Right hindlimb (tissue), 1 donor: ENCODE results near the gene MTFR1L.
"Not testable (repeated sequence)": the region's sequence is repeated elsewhere in the genome, so short reads cannot be mapped to it uniquely, and the experiment has no call there.

Experiments
- DNase-seq: peaks from one replicate; pipeline ENCODE4 v3.0.0-alpha.2; 2018

The MTFR1L gene

DNA sequence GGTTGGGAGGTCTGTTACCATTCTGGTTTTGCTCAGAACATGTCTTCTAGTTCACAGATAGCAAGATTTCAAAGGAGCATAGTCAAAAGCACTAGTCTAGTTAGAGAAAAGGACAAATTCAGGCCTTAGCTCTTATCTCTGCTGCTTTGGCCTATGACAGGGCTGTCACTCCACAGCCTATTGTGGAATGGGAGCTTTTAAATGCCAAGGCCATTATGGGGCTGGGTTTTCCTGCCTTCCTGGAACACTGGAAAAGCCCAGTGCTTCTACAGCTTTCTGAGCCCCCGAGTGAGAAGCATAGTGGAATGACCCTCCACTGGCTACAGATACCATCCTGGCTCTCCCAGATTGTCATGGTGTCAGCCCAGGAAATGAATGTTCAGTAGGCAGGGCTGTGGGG lies 9.3 kb downstream of the MTFR1L start:
- no peak for DNase-seq

DNA sequence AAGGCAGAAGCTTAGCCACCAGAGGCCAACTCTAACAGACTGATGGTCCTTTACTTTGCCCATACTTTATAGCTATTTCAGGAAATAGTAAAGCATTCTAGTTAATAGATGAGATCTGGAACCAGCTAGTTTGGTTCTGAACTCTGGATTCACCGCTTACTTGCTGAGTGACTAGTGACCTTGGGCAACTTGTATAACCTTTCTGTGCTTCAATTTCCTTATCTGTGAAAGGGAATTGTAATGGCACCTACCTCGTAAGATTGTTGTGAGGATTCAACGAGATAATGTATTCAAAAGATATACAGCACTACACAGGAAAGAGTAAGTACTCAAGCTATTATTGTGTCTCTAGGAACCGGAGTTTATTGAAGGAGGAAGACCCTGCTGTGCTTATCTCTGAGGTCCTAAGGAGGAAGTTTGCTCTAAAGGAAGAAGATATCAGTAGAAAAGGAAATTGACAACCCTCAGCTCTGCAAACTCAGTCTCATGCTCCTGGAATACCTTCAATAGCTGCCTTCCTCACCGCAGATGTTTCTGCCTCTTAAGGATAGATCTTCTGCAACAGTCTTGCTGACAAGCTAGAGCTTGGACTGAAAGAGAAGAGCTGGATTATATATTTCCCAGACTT lies 11.9 kb downstream of the MTFR1L start:
- no peak for DNase-seq

- no peak for DNase-seq
Measured at GRCh38 chr1:25832336-25833037, 12.7 kb downstream of the MTFR1L start.

- DNase-seq = no peak
Measured at GRCh38 chr1:25833158-25833557, 13.4 kb downstream of the MTFR1L start.

DNA sequence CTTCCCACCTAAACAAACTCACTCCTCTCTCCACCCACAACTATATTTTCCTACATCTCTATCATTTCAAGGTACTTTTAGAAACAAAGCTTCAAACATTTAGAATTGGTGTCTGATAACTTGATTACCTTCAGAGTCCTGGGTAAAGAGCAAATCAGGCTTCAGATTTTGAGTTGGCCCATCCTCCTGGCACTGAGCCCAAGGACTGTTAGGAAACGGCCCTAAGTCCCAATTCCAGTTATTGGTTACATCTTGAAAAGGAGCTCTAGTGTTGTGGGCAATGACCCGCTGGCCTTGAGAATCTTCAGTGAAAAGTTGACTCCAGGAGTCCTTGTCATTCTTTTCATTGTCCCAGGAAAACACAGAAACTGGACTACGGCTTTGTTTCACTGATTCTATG lies 15.1 kb downstream of the MTFR1L start:
- no peak for DNase-seq

- DNase-seq = no peak
Measured at GRCh38 chr1:25836695-25837094, 16.9 kb downstream of the MTFR1L start.

DNA sequence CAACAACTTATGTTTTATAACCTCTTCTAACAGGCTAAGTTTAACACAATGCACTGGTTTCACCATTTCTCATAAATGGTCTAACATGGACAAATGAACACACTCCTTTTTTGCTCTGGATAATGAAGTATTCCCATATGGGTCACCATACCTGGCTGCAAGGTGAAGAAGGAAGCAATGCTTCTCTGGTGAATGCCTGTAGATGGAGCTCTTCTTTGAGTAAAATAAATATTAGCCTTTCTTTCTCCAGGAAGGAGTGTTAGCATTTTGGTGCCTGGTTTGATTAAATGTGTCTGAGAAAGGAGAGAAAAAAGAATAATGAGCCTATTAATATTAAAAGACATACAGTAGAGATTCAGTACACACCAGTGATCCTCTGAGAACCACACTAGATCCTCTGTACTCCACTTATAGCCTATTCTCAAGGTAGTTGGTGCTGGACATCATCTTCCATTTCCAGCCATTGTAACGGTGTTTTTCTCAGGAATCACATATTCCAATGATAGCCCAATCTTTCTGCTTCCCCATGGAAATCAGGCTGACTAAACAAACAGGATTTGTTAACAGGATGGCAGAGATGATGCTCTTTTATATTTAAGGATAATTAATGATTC lies 17.6 kb downstream of the MTFR1L start:
- no peak for DNase-seq

DNA sequence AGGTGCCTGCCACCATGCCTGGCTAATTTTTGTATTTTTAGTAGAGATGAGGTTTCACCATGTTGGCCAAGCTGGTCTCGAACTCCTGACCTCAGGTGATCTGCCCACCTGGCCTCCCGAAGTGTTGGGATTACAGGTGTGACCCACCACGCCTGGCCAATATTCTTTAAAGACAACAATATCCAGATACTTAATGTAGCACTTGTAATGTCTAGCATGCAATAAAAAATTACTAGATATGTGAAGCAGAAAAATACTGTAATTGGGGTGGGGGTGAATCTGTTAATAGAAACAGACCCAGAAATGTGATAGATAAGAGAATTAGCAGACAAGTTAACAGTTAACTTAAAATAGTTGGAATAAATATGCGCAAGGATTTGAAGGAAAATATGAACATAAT lies 20.1 kb downstream of the MTFR1L start:
- not testable (repeated sequence) for DNase-seq

GRCh38 chr1:25843483-25843882 lies 23.7 kb downstream of the MTFR1L start:
- DNase-seq = no peak

DNA sequence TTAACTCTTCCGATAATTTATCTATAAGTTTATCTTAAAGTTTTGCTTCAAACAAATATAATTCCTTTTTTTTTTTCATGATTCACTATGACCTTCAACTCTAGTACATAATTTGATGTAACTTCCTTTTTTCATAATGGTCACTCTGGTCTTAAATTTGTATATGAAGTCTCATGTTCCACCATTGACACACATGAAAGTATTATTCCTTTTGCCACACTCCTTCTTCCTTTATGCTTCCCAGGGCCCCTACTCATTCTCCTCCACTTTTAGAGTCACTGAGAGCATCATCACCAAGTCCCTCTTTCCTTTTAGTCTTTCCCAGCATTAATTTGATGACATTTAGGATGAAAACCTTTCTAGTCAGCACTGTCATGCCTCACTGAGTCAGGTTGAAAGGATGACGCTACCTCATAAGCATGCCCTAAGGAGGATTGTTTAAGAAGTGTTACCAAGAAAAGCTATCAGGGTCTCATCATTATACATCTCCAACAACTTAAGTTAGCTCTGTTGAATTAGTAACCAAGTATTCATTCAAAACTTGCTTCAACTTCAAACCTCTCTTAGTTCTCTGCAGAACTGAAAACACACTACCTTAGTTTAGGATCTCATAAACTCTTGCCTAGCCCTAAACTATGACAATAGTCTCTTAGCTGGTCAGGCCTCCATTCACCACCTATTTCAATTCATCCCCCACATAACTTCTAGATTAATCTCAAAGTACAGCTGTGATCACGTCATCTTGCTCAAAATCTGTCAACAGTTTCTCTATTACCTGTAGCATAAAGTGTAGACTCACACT lies 25.0 kb downstream of the MTFR1L start:
- DNase-seq = no peak

DNA sequence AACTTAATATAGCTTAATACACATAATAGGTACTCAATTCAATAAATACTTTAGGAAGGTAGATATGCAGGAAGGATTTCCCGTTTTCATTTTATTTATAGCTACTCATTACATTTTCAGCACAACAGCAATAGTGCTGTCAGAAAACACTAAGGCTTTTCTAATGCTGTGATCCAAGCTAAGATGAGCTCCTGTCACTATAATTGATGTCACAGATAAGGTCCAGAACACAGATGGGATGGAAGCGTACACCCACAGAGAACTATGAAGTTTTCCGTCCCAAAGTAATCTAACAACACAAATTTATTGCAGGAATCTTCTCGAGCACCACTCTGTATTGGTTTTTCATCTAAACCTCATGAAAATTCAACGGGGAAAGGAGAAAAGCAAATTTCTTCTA lies 25.9 kb downstream of the MTFR1L start:
- DNase-seq = no peak

- DNase-seq = no peak
Measured at GRCh38 chr1:25847929-25848328, 28.2 kb downstream of the MTFR1L start.

- no peak for DNase-seq
Measured at GRCh38 chr1:25848531-25848930, 28.8 kb downstream of the MTFR1L start.

GRCh38 chr1:25854554-25854953 lies 34.8 kb downstream of the MTFR1L start:
- no peak for DNase-seq

GRCh38 chr1:25856856-25857255 lies 37.1 kb downstream of the MTFR1L start:
- DNase-seq = no peak

GRCh38 chr1:25858494-25858893 lies 38.7 kb downstream of the MTFR1L start:
- no peak for DNase-seq

DNA sequence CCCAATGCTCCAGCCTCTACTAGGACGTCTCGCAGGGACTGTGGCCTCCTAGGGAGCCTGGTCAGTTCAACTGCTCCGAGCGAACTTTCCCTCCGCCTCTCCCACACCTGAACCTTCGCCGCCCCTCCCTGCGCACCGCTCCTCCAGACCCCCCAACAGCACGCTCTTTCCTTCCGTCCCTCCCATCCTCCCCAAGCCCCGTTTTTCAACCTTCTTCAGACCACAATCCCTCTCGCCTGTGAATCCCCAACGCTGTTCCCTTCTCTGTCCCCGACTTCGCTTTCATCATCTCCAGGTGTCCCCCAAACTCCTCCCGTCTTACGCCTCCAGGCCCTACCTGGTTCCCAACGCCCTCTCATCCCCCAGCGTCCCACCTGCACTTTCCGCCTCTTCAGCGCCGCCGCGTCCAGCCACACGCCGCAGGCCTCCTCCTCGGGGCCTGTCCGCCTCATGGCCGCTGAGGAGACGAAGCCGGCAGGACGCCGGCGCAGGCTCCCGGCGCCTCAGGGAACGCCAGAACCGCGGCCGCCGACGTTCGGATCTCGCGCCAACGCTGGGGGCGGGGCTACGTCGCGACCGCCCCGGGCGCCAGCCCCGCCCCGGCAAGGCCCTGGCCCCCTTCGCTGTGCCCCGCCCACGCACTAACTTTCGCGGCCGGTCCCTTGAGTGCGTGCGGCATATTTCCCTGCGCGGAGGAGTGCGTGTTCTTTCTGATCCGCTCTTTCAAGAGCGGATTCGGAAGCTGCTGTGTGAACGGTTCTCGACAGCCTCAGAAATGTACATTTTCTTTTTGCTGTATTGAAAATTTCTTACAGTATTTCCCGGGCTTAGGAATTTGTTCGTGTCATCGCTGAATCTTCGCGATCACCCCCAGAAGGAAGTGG lies 39.4 kb downstream of the MTFR1L start, which contains the start of gene AUNIP:
Gene AUNIP (minus strand): TSS at position 552 of the 884 bp plus-strand sequence. CDS start 100 bp downstream, at position 452.
- peak; percentile 90 for DNase-seq

DNA sequence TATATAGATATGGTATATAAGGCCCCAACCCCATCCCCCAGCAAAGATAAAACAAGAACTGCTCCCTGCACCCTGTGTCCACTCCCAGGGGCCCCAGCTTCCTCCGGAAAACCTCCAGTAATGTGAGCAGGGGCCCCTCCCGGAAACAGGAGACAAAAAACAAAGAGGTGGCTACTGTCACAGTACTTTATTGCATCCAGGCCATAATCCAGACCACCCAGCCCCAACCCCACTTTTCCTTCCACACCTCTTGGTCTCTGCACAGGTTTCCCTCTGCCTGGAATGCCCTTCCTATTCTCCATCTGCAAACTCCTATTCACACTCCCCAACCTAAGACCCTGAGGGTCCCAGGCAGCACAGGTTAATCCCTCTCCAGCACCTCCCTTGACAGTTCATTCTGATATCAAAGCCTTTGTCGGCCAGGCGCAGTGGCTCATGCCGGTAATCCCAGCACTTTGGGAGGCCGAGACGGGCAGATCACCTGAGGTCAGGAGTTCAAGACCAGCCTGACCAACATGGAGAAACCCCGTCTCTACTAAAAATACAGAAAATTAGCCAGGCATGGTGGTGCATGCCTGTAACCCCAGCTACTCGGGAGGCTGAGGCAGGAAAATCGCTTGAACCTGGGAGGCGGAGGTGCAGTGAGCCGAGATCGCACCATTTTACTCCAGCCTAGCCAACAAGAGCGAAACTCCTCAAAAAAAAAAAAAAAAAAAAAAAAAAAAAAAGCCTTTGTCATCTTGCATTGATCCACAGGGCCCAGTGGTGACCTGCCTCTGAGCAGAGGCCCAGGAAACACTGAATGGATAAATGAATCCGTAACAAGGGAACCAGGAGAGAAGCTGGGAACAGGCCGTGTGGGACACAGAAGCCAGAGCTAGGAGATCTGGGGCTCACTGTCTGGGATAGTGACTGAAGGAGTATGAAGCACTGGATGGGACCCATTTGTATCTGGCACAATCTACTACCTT lies 41.8 kb downstream of the MTFR1L start:
- no peak for DNase-seq

- no peak for DNase-seq
Measured at GRCh38 chr1:25862785-25863485, 43.2 kb downstream of the MTFR1L start.

DNA sequence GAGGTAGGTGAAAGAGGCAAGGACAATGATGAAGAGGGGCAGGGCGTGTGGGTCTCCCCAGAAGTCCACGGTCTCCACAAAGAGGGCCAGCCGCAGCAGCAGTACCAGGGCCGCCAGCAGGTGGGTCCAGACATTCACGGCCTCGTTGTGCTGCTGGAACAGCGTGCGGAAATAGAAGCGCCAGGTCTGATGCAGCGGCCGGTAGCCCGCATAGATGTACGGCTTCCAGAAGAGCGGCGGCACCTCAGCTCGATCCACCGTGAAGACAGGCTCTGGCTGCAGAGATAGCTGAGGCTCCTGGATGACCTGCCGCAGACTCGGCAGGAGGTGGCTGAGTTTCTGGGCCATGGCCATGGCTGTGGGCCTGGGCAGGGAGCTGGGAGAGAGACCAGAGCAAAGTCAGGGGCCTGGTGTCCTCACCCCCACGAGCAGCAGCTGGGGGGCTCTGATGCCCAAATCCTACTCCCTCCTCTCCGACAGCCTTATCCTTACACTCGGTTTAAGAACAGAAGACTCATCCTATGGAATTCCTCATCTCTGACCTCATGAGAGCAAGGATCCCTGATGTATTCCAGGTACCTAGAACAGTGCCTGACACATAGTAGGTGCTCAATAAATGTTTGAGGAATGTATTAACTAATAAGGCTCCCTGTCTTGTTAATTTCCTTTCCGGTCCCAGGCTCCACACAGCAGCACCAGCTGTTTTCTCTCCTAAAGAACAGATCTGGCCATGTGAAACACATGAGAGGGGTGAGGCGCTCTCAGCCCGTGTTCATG lies 43.9 kb downstream of the MTFR1L start:
- no peak for DNase-seq
